SK-N-SH treated with all-trans-retinoic acid at 6 μM for 48 hours (cell line): Measurements from ENCODE around the gene SLC26A2.

Experiments used
- ARNTL ChIP-seq: fragments of 450-650 bp; formaldehyde crosslinking; IDR thresholded peaks from 2 replicates; pipeline ENCODE4 v1.5.0; 2020; ENCODE audit warnings: low read depth, mild to moderate bottlenecking, moderate library complexity, borderline replicate concordance
- BACH2 ChIP-seq: fragments of 250-450 bp; sonication (Bioruptor Pico); IDR thresholded peaks from 2 replicates; pipeline ENCODE4 v1.9.0; 2021; ENCODE audit warnings: mild to moderate bottlenecking, borderline replicate concordance
- OSR1 ChIP-seq: fragments of 250-450 bp; sonication (Bioruptor Pico); IDR thresholded peaks from 2 replicates; pipeline ENCODE4 v1.8.0; 2022; ENCODE audit warnings: moderate library complexity, mild to moderate bottlenecking, inconsistent platforms
- ZFP3 ChIP-seq: fragments of 250-450 bp; sonication (Bioruptor Pico); IDR thresholded peaks from 2 replicates; pipeline ENCODE4 v1.5.0; 2020; ENCODE audit warnings: mild to moderate bottlenecking, moderate library complexity
- ZFP30 ChIP-seq: fragments of 450-650 bp; formaldehyde crosslinking; IDR thresholded peaks from 2 replicates; pipeline ENCODE4 v1.5.0; 2022; ENCODE audit warnings: mild to moderate bottlenecking, moderate library complexity
- TF ChIP-seq, protein P1 (sequence below): fragments of 250-450 bp; sonication (Bioruptor Pico); IDR thresholded peaks from 2 replicates; pipeline ENCODE4 v1.8.0; 2020; ENCODE audit warnings: mild to moderate bottlenecking, moderate library complexity, borderline replicate concordance

DNA sequence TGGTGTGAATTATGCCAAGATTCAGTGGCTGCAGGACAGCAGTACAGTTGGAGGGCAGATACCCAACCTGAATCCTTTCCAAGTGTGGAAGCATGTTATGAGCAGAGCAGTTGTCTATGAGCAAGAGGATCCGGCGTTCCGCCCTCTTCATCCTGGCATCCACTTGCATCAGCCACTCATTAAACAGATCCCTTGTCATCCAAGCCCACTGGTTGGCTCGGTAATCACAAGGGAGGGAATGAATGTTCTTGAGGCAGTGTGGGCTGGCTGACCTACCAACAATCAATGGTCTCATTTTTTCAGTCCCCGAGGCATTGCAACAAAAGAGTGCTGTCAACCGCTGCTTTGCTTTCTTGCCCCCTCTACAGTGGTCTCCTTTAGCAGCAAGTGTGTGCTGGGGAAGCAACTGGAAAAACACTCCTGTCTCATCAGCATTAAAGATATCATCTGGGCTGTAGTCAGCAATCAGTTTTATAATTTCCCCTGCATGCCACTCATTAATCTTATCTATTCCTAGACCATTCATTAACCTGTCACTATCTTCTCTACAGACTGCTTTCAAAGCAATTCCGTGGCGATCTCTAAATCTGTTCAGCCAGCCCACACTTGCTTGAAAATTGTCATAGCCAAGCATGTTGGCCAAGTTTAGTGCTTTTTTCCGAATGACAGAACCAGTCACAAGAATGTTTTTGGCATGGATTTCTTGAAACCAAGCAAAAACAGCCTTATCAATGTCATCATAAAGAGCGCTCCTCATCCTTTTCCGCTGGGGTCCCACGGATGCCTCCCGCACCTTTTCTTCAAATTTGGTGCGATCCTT lies 35.0 kb downstream of the SLC26A2 start:
- TF ChIP-seq ZFP3 (no peak), ZFP30 (CRISPR knock-in tag) (no peak), OSR1 (CRISPR knock-in tag) (no peak), ARNTL (CRISPR knock-in tag) (no peak), BACH2 (CRISPR knock-in tag) (no peak)
- TF ChIP-seq, protein P1, sequence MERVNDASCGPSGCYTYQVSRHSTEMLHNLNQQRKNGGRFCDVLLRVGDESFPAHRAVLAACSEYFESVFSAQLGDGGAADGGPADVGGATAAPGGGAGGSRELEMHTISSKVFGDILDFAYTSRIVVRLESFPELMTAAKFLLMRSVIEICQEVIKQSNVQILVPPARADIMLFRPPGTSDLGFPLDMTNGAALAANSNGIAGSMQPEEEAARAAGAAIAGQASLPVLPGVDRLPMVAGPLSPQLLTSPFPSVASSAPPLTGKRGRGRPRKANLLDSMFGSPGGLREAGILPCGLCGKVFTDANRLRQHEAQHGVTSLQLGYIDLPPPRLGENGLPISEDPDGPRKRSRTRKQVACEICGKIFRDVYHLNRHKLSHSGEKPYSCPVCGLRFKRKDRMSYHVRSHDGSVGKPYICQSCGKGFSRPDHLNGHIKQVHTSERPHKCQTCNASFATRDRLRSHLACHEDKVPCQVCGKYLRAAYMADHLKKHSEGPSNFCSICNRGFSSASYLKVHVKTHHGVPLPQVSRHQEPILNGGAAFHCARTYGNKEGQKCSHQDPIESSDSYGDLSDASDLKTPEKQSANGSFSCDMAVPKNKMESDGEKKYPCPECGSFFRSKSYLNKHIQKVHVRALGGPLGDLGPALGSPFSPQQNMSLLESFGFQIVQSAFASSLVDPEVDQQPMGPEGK (CRISPR knock-in tag) = no peak
